NB4 (cell line): Measurements from ENCODE around the gene HDAC4.

Experiments used
- MYC ChIP-seq: IDR thresholded peaks from 2 replicates; pipeline ENCODE4 v1.6.1; 2011; ENCODE audit warnings: low read depth, low read length
- POLR2A ChIP-seq: IDR thresholded peaks from 2 replicates; pipeline ENCODE4 v1.6.1; 2011; ENCODE audit warnings: mild to moderate bottlenecking; ENCODE audit not compliant: insufficient read length; ENCODE audit errors: extremely low read depth
- TF ChIP-seq, protein P1 (sequence below): IDR thresholded peaks from one replicate; pipeline ENCODE4 v1.5.1; 2012; ENCODE audit warnings: low read depth, low read length
- TF ChIP-seq, protein P2 (sequence below): IDR thresholded peaks from 2 replicates; pipeline ENCODE4 v1.6.1; 2011; ENCODE audit warnings: low read depth, low read length

DNA sequence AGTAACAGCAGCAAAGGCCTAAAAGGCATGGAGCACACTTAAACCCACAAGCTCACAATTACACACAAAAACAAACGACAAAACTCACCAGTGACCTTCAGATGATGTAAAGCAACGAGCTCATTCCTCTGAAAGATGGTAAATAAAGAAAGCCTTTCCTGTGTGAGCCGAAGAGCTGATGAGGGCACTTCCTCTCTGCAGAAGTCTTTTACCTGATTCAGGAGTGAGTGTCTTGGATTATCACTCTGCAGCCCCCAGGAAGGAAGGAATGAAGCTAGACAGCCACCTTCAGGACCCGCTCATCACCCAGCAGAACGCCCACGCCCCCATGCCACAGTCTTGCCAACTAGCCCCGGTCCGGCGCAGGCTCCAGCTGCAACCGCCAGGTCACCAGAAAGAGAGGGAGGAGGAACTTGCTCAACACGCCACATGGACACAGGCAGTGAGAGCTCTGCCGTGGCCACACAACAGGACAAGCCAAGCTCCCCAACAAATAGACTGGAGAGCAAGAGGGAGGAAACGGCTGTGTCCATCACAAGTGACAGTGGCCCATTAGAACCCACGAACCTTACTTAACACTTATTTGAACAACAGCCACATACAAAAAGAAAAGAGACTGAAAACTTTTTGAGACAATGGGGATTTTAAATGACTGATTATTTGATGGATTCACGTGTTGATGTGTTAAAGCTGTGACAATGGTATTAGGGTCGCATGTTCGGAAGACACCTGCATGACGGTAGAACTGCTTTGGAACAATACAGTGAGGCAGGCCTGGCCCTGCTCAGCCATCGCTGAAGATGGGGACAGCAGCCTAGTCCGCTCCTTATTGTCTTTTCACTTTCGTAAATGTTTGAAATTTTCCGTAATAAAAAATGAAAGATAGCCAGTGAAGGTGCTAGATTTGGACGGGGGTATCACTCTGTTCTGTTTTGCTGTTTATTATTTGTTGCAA is 127.3 kb downstream of the HDAC4 start:
- TF ChIP-seq, protein P1, sequence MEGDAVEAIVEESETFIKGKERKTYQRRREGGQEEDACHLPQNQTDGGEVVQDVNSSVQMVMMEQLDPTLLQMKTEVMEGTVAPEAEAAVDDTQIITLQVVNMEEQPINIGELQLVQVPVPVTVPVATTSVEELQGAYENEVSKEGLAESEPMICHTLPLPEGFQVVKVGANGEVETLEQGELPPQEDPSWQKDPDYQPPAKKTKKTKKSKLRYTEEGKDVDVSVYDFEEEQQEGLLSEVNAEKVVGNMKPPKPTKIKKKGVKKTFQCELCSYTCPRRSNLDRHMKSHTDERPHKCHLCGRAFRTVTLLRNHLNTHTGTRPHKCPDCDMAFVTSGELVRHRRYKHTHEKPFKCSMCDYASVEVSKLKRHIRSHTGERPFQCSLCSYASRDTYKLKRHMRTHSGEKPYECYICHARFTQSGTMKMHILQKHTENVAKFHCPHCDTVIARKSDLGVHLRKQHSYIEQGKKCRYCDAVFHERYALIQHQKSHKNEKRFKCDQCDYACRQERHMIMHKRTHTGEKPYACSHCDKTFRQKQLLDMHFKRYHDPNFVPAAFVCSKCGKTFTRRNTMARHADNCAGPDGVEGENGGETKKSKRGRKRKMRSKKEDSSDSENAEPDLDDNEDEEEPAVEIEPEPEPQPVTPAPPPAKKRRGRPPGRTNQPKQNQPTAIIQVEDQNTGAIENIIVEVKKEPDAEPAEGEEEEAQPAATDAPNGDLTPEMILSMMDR = no peak
- no peak for TF ChIP-seq POLR2A
- TF ChIP-seq, protein P2, sequence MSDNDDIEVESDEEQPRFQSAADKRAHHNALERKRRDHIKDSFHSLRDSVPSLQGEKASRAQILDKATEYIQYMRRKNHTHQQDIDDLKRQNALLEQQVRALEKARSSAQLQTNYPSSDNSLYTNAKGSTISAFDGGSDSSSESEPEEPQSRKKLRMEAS = peak; percentile 84
- peak; percentile 91 for TF ChIP-seq MYC
